Mucosa of descending colon (tissue), 3 donors: ENCODE results near the gene OBP2A. TPM values are rescaled to one million over a fixed set of nuclear protein-coding genes. Genes with fewer than 3 reads are reported as not detected.

ENCODE experiments used
- ATAC-seq: fragments of 200-7000 bp; cut with Tn5 transposase; one replicate; pipeline ENCODE4 v1.9.1; 2020; ENCODE audit warnings: mild to moderate bottlenecking, moderate library complexity
- DNase-seq, 3 donors: peaks; one replicate each; pipeline ENCODE4 v3.0.0-alpha.2; 2020
- H3K36me3 ChIP-seq: fragments of 200-600 bp; one replicate; pipeline ENCODE4 v1.8.0; 2021; ENCODE audit warnings: low read depth, mild to moderate bottlenecking
- H3K4me1 ChIP-seq: fragments of 200-600 bp; one replicate; pipeline ENCODE4 v1.8.0; 2021; ENCODE audit warnings: low read depth, mild to moderate bottlenecking
- H3K4me3 ChIP-seq: fragments of 200-600 bp; one replicate; pipeline ENCODE4 v1.8.0; 2021; ENCODE audit warnings: mild to moderate bottlenecking
- H3K9me3 ChIP-seq: fragments of 200-600 bp; one replicate; pipeline ENCODE4 v1.8.0; 2021; ENCODE audit warnings: mild to moderate bottlenecking
- CTCF ChIP-seq: fragments of 200-600 bp; IDR thresholded peaks from one replicate; pipeline ENCODE4 v1.8.0; 2022; ENCODE audit warnings: antibody characterized with exemption, mild to moderate bottlenecking
- intact Hi-C, 2 donors: fragments of 100-400 bp; cut with DNase I in 1 of 2; cut with micrococcal nuclease in 1 of 2; formaldehyde crosslinking; loops; one replicate each; pipeline versions ENCODE4 v1.11.0 to v1.11.1; 2022; cut with DNase I, micrococcal nuclease
- total RNA-seq, 3 donors: library from RNA; stranded (reverse); fragmentation: NEBNext Ultra II Directional in 2 of 3; extraction: Animal tissue kit (Norgen Biotek cat#: 25700) in 2 of 3; gene quantifications; one replicate each; pipeline versions ENCODE4 v1.2.1 to v1.2.4, GENCODE V29; 2021 to 2023
- donor health status: DM: no; HTN: no; CAD: no; lungs with moderate emphysema.
- donor health status: DM: no; HTN: no; CAD: no.
- donor health status: DM: no; HTN: yes; CAD: no.

Gene OBP2A
- total RNA-seq, 3 donors from 2014 or later: not detected

GRCh38 chr9:135567311-135567710 is 21.4 kb downstream of the OBP2A start:
- ATAC-seq: no peak
- Histone ChIP-seq H3K36me3 (no peaks in the 10 kb centered on the region), H3K9me3 (no peaks in the 10 kb centered on the region), H3K4me3 (no peak overlapping the region), H3K4me1 (no peaks in the 10 kb centered on the region)
- intact Hi-C loops: no loop called here
- no peak for DNase-seq
- TF ChIP-seq CTCF: no peak

- ATAC-seq: no peak
- Histone ChIP-seq H3K36me3 (no peaks in the 10 kb centered on the region), H3K9me3 (no peaks in the 10 kb centered on the region), H3K4me3 (no peak overlapping the region), H3K4me1 (no peaks in the 10 kb centered on the region)
- no peak for TF ChIP-seq CTCF
- intact Hi-C loops: no loop called here
- no peak for DNase-seq
These were observed 22.1 kb downstream of the OBP2A start for GRCh38 chr9:135568026-135568425.

- no peaks in the 10 kb centered on the region for H3K9me3 ChIP-seq
- no peaks in the 10 kb centered on the region for H3K4me1 ChIP-seq
- no peak for TF ChIP-seq CTCF
- no peak overlapping the region for H3K4me3 ChIP-seq
- DNase-seq (no peak), ATAC-seq (no peak)
- H3K36me3 ChIP-seq: no peaks in the 10 kb centered on the region
- intact Hi-C loops: no loop called here
These were observed 24.5 kb downstream of the OBP2A start for GRCh38 chr9:135570456-135570855.

GRCh38 chr9:135572233-135572632 is 26.3 kb downstream of the OBP2A start:
- intact Hi-C loops: no loop called here
- Histone ChIP-seq H3K4me3 (no peak overlapping the region), H3K36me3 (no peaks in the 10 kb centered on the region), H3K9me3 (no peaks in the 10 kb centered on the region), H3K4me1 (no peaks in the 10 kb centered on the region)
- DNase-seq: no peak
- TF ChIP-seq CTCF: no peak
- ATAC-seq: no peak

- intact Hi-C loops: no loop called here
- TF ChIP-seq CTCF: no peak
- ATAC-seq: no peak
These were observed 27.2 kb downstream of the OBP2A start for GRCh38 chr9:135573124-135573523.

GRCh38 chr9:135574331-135574730 is 28.4 kb downstream of the OBP2A start:
- ATAC-seq (no peak), DNase-seq (no peak)
- no peaks in the 10 kb centered on the region for H3K9me3 ChIP-seq
- H3K4me3 ChIP-seq: no peak overlapping the region
- no peaks in the 10 kb centered on the region for H3K36me3 ChIP-seq
- no peak for TF ChIP-seq CTCF
- intact Hi-C loops: no loop called here
- H3K4me1 ChIP-seq: no peaks in the 10 kb centered on the region

More at GRCh38 chr9:135573124-135573523, 27.2 kb downstream of the OBP2A start:
- H3K9me3 ChIP-seq: no peaks in the 10 kb centered on the region
- H3K4me1 ChIP-seq: no peaks in the 10 kb centered on the region
- no peak for DNase-seq
- H3K4me3 ChIP-seq: no peak overlapping the region
- H3K36me3 ChIP-seq: no peaks in the 10 kb centered on the region
